Stimulated activated CD4-positive, alpha-beta T cell treated with anti-CD3 and anti-CD28 coated beads, Interleukin-2, amount 100 ng/mL, for 48 hours (primary cell): ENCODE measurements around the gene ERFE.
A peak's percentile ranks its signal among the peaks of the same experiment; 100 is the strongest.

Experiments
- DNase-seq, 2 donors: peaks; one replicate each; pipeline ENCODE4 v3.0.0-alpha.2; 2020

The ERFE gene

GRCh38 chr2:238126775-238127164 is 32.0 kb upstream of the ERFE start:
- DNase-seq, result no peak

- no peak for DNase-seq
These were observed 31.4 kb upstream of the ERFE start for GRCh38 chr2:238127165-238128060.

GRCh38 chr2:238128061-238128440 is 30.7 kb upstream of the ERFE start:
- no peak for DNase-seq

GRCh38 chr2:238128534-238129001 is 30.2 kb upstream of the ERFE start:
- DNase-seq, result no peak

GRCh38 chr2:238129166-238130010 is 29.4 kb upstream of the ERFE start:
- DNase-seq, result no peak

GRCh38 chr2:238130111-238130695 is 28.6 kb upstream of the ERFE start:
- DNase-seq, result no peak

- no peak for DNase-seq
These were observed 27.8 kb upstream of the ERFE start for GRCh38 chr2:238130696-238131628.

- DNase-seq, result no peak
These were observed 26.9 kb upstream of the ERFE start for GRCh38 chr2:238131761-238132462.

GRCh38 chr2:238132463-238133450 is 26.0 kb upstream of the ERFE start:
- DNase-seq, result no peak

- DNase-seq, result no peak
These were observed 25.0 kb upstream of the ERFE start for GRCh38 chr2:238133499-238134392.

- no peak for DNase-seq
These were observed 24.4 kb upstream of the ERFE start for GRCh38 chr2:238134393-238134785.

- no peak for DNase-seq
These were observed 23.1 kb upstream of the ERFE start for GRCh38 chr2:238135601-238136150.

GRCh38 chr2:238136820-238137537 is 21.8 kb upstream of the ERFE start:
- DNase-seq, result no peak

- no peak for DNase-seq
These were observed 20.9 kb upstream of the ERFE start for GRCh38 chr2:238137885-238138284.

GRCh38 chr2:238138331-238139195 is 20.2 kb upstream of the ERFE start, which contains the start of gene KLHL30:
TSS of gene KLHL30 (plus strand) at chr2:238138668. CDS start at chr2:238140755, 2,087 bp downstream.
- no peak for DNase-seq

GRCh38 chr2:238139196-238140039 is 19.4 kb upstream of the ERFE start:
- DNase-seq, result peak; percentile 25 to 54
